HepG2 (cell line): Measurements from ENCODE around the gene PIEZO1. TPM values are rescaled to one million over a fixed set of nuclear protein-coding genes. Genes with fewer than 3 reads are reported as not detected.

Experiments
- ARID5B ChIP-seq: IDR thresholded peaks from 2 replicates; pipeline ENCODE4 v1.4.0; 2020; ENCODE audit warnings: mild to moderate bottlenecking, missing genetic modification reagents
- ARNT2 ChIP-seq: sonication (generic); formaldehyde crosslinking; IDR thresholded peaks from 2 replicates; pipeline ENCODE4 v1.8.0; 2022; ENCODE audit warnings: mild to moderate bottlenecking, low read depth, missing genetic modification reagents, moderate library complexity
- BATF2 ChIP-seq: sonication (generic); formaldehyde crosslinking; IDR thresholded peaks from 2 replicates; pipeline ENCODE4 v1.8.0; 2022; ENCODE audit warnings: mild to moderate bottlenecking, missing genetic modification reagents, moderate library complexity
- DDIT3 ChIP-seq: sonication (generic); formaldehyde crosslinking; IDR thresholded peaks from 2 replicates; pipeline ENCODE4 v1.4.0; 2020; ENCODE audit warnings: mild to moderate bottlenecking, missing genetic modification reagents
- EZH2 ChIP-seq: conservative IDR thresholded peaks from 2 replicates; pipeline ENCODE4 v1.6.1; 2012; ENCODE audit warnings: mild to moderate bottlenecking, low read depth, low read length, moderate library complexity
- GTF3A ChIP-seq: sonication (generic); formaldehyde crosslinking; conservative IDR thresholded peaks from 2 replicates; pipeline ENCODE4 v1.4.0; 2020; ENCODE audit warnings: mild to moderate bottlenecking, missing genetic modification reagents
- KMT2B ChIP-seq: IDR thresholded peaks from 2 replicates; pipeline ENCODE4 v1.6.1; 2016; ENCODE audit warnings: missing genetic modification reagents, missing compliant biosample characterization
- MED1 ChIP-seq: sonication (generic); formaldehyde crosslinking; IDR thresholded peaks from 2 replicates; pipeline ENCODE4 v1.4.0; 2020; ENCODE audit warnings: missing genetic modification reagents
- MEF2D ChIP-seq: sonication (generic); formaldehyde crosslinking; IDR thresholded peaks from 2 replicates; pipeline ENCODE4 v1.5.1; 2020; ENCODE audit warnings: mild to moderate bottlenecking, missing genetic modification reagents
- MEIS1 ChIP-seq: sonication (generic); formaldehyde crosslinking; IDR thresholded peaks from 2 replicates; pipeline ENCODE4 v1.9.0; 2021; ENCODE audit warnings: mild to moderate bottlenecking, missing genetic modification reagents, moderate library complexity, borderline replicate concordance
- PHB2 ChIP-seq: fragments of 450-650 bp; IDR thresholded peaks from 2 replicates; pipeline ENCODE4 v1.6.1; 2018; ENCODE audit not compliant: partially characterized antibody
- RAD21 ChIP-seq: fragments of 450-650 bp; formaldehyde crosslinking; IDR thresholded peaks from 2 replicates; pipeline ENCODE4 v1.5.0; 2020; ENCODE audit warnings: mild to moderate bottlenecking
- SP2 ChIP-seq: sonication (generic); formaldehyde crosslinking; IDR thresholded peaks from 2 replicates; pipeline ENCODE4 v1.5.1; 2020; ENCODE audit warnings: mild to moderate bottlenecking, missing genetic modification reagents
- TEAD3 ChIP-seq: optimal IDR thresholded peaks from 2 replicates; pipeline ENCODE3; 2016; ENCODE audit warnings: borderline replicate concordance
- THAP11 ChIP-seq: IDR thresholded peaks from 2 replicates; pipeline ENCODE4 v1.6.1; 2016; ENCODE audit warnings: missing biosample characterization, missing genetic modification reagents
- ZBTB4 ChIP-seq: sonication (generic); formaldehyde crosslinking; IDR thresholded peaks from 2 replicates; pipeline ENCODE4 v1.4.0; 2020; ENCODE audit warnings: missing genetic modification reagents, mild to moderate bottlenecking, borderline replicate concordance
- ZFYVE20 ChIP-seq: sonication (generic); formaldehyde crosslinking; IDR thresholded peaks from 2 replicates; pipeline ENCODE4 v1.8.0; 2023; ENCODE audit warnings: low read depth, mild to moderate bottlenecking, moderate library complexity, missing genetic modification reagents, borderline replicate concordance
- ZNF616 ChIP-seq: sonication (generic); formaldehyde crosslinking; IDR thresholded peaks from 2 replicates; pipeline ENCODE4 v1.5.0; 2020; ENCODE audit warnings: low read depth, mild to moderate bottlenecking, missing genetic modification reagents
- polyA plus RNA-seq, 8 experiments: library from polyadenylated mRNA; depleted of rRNA in 3 of 8; stranded (reverse) in 7 of 8; unstranded in 1 of 8; fragments of >200 nt; fragmentation: Illumina TruSeq in 4 of 8; extraction: Trizol in 4 of 8; gene quantifications; 2 replicates each; pipeline versions ENCODE4 v1.2.1 to v1.2.3, GENCODE V29; 2011 to 2016; ENCODE audit warnings: low read depth in 4 of 8, missing spikeins in 1 of 8, mixed read lengths in 1 of 8; ENCODE audit not compliant: insufficient read depth in 1 of 8
- total RNA-seq, 5 experiments: library from RNA; depleted of rRNA; stranded (reverse); fragments of >200 nt; fragmentation: Illumina TruSeq; extraction: Trizol; gene quantifications; 2 replicates each; pipeline ENCODE4 v1.2.3, GENCODE V29; 2016; ENCODE audit warnings: low read depth in 1 of 5

Gene PIEZO1
- total and polyA plus RNA-seq, 2 of the 13 experiments (the other 11 are each of a cell fraction or from before 2014, with no cell fraction given), result 67.9 to 85.0 TPM

GRCh38 chr16:88737298-88738150, 47.5 kb downstream of the PIEZO1 start (continued):
- TF ChIP-seq ARID5B (CRISPR knock-in tag) (no peak), PHB2 (no peak), THAP11 (CRISPR knock-in tag) (0 out of 2 replicates have a peak, but pooled peaks have one; percentile 20), MED1 (CRISPR knock-in tag) (peak; percentile 28; the same call in 1 of the 2 replicates), BATF2 (no peak), ZNF616 (no peak), MEF2D (CRISPR knock-in tag) (no peak), ZFYVE20 (CRISPR knock-in tag) (no peak), ZBTB4 (0 out of 2 replicates have a peak, but pooled peaks have one; percentile 22), GTF3A (peak; percentile 62; the same call in 1 of the 2 replicates), DDIT3 (CRISPR knock-in tag) (no peak), SP2 (CRISPR knock-in tag) (no peak), TEAD3 (peak; percentile 73), ARNT2 (CRISPR knock-in tag) (0 out of 2 replicates have a peak, but pooled peaks have one; percentile 69), KMT2B (CRISPR knock-in tag) (no peak), EZH2 (no peak), MEIS1 (CRISPR knock-in tag) (peak; percentile 57; the same call in 1 of the 2 replicates), RAD21 (CRISPR knock-in tag) (peak; percentile 94)
